DOHH2 (cell line): ENCODE measurements around the gene ZNF608.

Source experiments
- H3F3A ChIP-seq: fragments of 200-600 bp; sonication (generic), shearing (Covaris generic); 2 replicates; pipeline ENCODE4 v1.6.0; 2016; ENCODE audit warnings: antibody characterized with exemption, mild to moderate bottlenecking; ENCODE audit not compliant: control insufficient read depth, insufficient read depth
- H3K27ac ChIP-seq: fragments of 200-600 bp; sonication (generic); 2 replicates; pipeline ENCODE4 v1.5.1; 2014; ENCODE audit warnings: low read depth, mild to moderate bottlenecking, low read length, moderate library complexity
- H3K27me3 ChIP-seq: fragments of 200-600 bp; sonication (generic); 2 replicates; pipeline ENCODE4 v1.6.1; 2014; ENCODE audit warnings: mild to moderate bottlenecking, low read length, mixed read lengths; ENCODE audit not compliant: control insufficient read depth
- H3K36me3 ChIP-seq: fragments of 200-600 bp; sonication (generic); 2 replicates; pipeline ENCODE4 v1.6.1; 2014; ENCODE audit warnings: mild to moderate bottlenecking, low read length, moderate library complexity, mixed read lengths; ENCODE audit not compliant: control insufficient read depth
- H3K4me1 ChIP-seq: fragments of 200-600 bp; sonication (generic); 2 replicates; pipeline ENCODE4 v1.6.1; 2014; ENCODE audit warnings: mild to moderate bottlenecking, low read length, mixed read lengths; ENCODE audit not compliant: control insufficient read depth
- H3K4me2 ChIP-seq: fragments of 200-600 bp; sonication (generic); 2 replicates; pipeline ENCODE4 v1.6.0; 2014; ENCODE audit warnings: mild to moderate bottlenecking, low read length, moderate library complexity
- H3K4me3 ChIP-seq: fragments of 200-600 bp; sonication (generic); 2 replicates; pipeline ENCODE4 v1.5.1; 2014; ENCODE audit warnings: mild to moderate bottlenecking, low read length, mixed read lengths
- H3K79me2 ChIP-seq: fragments of 200-600 bp; sonication (generic); 2 replicates; pipeline ENCODE4 v1.6.1; 2014; ENCODE audit warnings: mild to moderate bottlenecking, low read length, mixed read lengths; ENCODE audit not compliant: control insufficient read depth
- H3K9me2 ChIP-seq: fragments of 200-600 bp; sonication (generic); replicated peaks from 2 replicates; pipeline ENCODE4 v1.6.1; 2014; ENCODE audit warnings: mild to moderate bottlenecking, low read length, mixed read lengths; ENCODE audit not compliant: control insufficient read depth
- H3K9me3 ChIP-seq: fragments of 200-600 bp; sonication (generic); 2 replicates; pipeline ENCODE4 v1.6.1; 2014; ENCODE audit warnings: antibody characterized with exemption, low read length, mixed read lengths; ENCODE audit not compliant: control insufficient read depth, insufficient read depth
- H4K20me1 ChIP-seq: fragments of 200-600 bp; sonication (generic); 2 replicates; pipeline ENCODE4 v1.6.0; 2014; ENCODE audit warnings: low read depth, mild to moderate bottlenecking, antibody characterized with exemption, low read length, moderate library complexity; ENCODE audit not compliant: control insufficient read depth, insufficient read depth
- CTCF ChIP-seq: fragments of 200-600 bp; sonication (generic); IDR thresholded peaks from one replicate; pipeline ENCODE4 v1.5.1; 2014; ENCODE audit warnings: antibody characterized with exemption, mild to moderate bottlenecking, low read depth, low read length; ENCODE audit not compliant: poor library complexity, severe bottlenecking
- EZH2phosphoT487 ChIP-seq: fragments of 200-600 bp; sonication (generic); IDR thresholded peaks from 2 replicates; pipeline ENCODE4 v1.6.1; 2017; ENCODE audit warnings: borderline replicate concordance, mild to moderate bottlenecking, antibody characterized with exemption, low read length, moderate library complexity, mixed read lengths

ZNF608 gene

GRCh38 chr5:124760608-124761007 lies 14.2 kb upstream of the ZNF608 start:
- no peak overlapping the region for H3K4me3 ChIP-seq
- no peaks in the 10 kb centered on the region for H3K27me3 ChIP-seq
- H3K36me3 ChIP-seq, result no peaks in the 10 kb centered on the region
- H3K4me1 ChIP-seq, result peaks cover 20% of the 10 kb centered on the region
- H3K27ac ChIP-seq, result no peak overlapping the region
- no peaks in the 10 kb centered on the region for H3K9me3 ChIP-seq
- no peaks in the 10 kb centered on the region for H3K79me2 ChIP-seq
- no peaks in the 10 kb centered on the region for H4K20me1 ChIP-seq
- no peaks in the 10 kb centered on the region for H3F3A ChIP-seq
- no peak overlapping the region for H3K4me2 ChIP-seq
- H3K9me2 ChIP-seq, result no peaks in the 10 kb centered on the region
- no peak for TF ChIP-seq EZH2phosphoT487
- TF ChIP-seq CTCF, result no peak

- Histone ChIP-seq H3K27me3 (no peaks in the 10 kb centered on the region), H3K9me2 (no peaks in the 10 kb centered on the region), H3K27ac (no peak overlapping the region), H3K9me3 (no peaks in the 10 kb centered on the region), H4K20me1 (no peaks in the 10 kb centered on the region), H3K4me1 (peaks cover 32% of the 10 kb centered on the region), H3K36me3 (no peaks in the 10 kb centered on the region), H3K4me3 (no peak overlapping the region), H3K4me2 (no peak overlapping the region), H3K79me2 (no peaks in the 10 kb centered on the region), H3F3A (peaks cover 2% of the 10 kb centered on the region; the same call in 1 of the 2 replicates)
- TF ChIP-seq EZH2phosphoT487 (no peak), CTCF (no peak)
These were observed 9.1 kb upstream of the ZNF608 start for GRCh38 chr5:124755565-124755964.

- Histone ChIP-seq H4K20me1 (no peaks in the 10 kb centered on the region), H3F3A (peaks cover 3% of the 10 kb centered on the region; the same call in 1 of the 2 replicates), H3K4me1 (peaks cover 32% of the 10 kb centered on the region), H3K79me2 (no peaks in the 10 kb centered on the region), H3K27me3 (no peaks in the 10 kb centered on the region), H3K9me2 (no peaks in the 10 kb centered on the region), H3K4me2 (peak overlapping the region; percentile 38), H3K4me3 (0 out of 2 replicates have a peak overlapping the region, but pooled peaks have one; percentile 10), H3K9me3 (no peaks in the 10 kb centered on the region), H3K36me3 (no peaks in the 10 kb centered on the region), H3K27ac (no peak overlapping the region)
- TF ChIP-seq CTCF (no peak), EZH2phosphoT487 (no peak)
These were observed 8.6 kb upstream of the ZNF608 start for GRCh38 chr5:124755041-124755440.
